OCI-LY1 (cell line): ENCODE data around the gene COG7.

Experiments
- EZH2 ChIP-seq: fragments of 200-600 bp; sonication (generic), shearing (Covaris generic); IDR thresholded peaks from 2 replicates; pipeline ENCODE4 v1.8.0; 2017; ENCODE audit warnings: borderline replicate concordance, mixed run types, mild to moderate bottlenecking, antibody characterized with exemption, low read length, moderate library complexity, mixed read lengths
- TF ChIP-seq, protein P1 (sequence below): fragments of 200-600 bp; sonication (generic), shearing (Covaris generic); IDR thresholded peaks from 2 replicates; pipeline ENCODE4 v1.5.1; 2017; ENCODE audit warnings: mild to moderate bottlenecking, antibody characterized with exemption, low read length, moderate library complexity, mixed read lengths

DNA sequence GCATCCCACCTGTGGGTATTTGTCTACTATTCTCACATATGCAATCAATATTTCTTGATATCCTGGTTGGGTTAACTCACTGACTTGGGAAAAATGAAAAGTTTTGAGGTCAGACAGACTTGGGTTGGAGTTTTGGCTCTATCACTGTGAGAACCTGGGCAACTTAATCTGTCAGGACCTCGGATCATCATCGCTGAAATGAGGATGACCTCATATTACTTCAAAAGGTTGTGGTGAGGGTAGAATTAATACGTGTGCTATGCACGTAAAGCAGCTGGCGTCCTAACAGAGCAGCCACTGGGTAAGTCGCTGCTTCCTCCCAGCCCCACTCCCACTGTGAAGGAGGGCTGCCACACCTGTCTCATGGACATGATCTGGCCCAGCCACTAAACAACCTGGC lies 57.3 kb downstream of the COG7 start:
- TF ChIP-seq EZH2: no peak
- TF ChIP-seq, protein P1, sequence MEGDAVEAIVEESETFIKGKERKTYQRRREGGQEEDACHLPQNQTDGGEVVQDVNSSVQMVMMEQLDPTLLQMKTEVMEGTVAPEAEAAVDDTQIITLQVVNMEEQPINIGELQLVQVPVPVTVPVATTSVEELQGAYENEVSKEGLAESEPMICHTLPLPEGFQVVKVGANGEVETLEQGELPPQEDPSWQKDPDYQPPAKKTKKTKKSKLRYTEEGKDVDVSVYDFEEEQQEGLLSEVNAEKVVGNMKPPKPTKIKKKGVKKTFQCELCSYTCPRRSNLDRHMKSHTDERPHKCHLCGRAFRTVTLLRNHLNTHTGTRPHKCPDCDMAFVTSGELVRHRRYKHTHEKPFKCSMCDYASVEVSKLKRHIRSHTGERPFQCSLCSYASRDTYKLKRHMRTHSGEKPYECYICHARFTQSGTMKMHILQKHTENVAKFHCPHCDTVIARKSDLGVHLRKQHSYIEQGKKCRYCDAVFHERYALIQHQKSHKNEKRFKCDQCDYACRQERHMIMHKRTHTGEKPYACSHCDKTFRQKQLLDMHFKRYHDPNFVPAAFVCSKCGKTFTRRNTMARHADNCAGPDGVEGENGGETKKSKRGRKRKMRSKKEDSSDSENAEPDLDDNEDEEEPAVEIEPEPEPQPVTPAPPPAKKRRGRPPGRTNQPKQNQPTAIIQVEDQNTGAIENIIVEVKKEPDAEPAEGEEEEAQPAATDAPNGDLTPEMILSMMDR: no peak
